Psoas muscle (tissue), 8 donors: ENCODE results near the gene KLHL2. TPM values are rescaled to one million over a fixed set of nuclear protein-coding genes. Genes with fewer than 3 reads are reported as not detected.
"Not testable (repeated sequence)": the region's sequence is repeated elsewhere in the genome, so short reads cannot be mapped to it uniquely, and the experiment has no call there.

Experiments used
- ATAC-seq, 4 donors: fragments of 200-7000 bp; cut with Tn5 transposase; one replicate each; pipeline ENCODE4 v1.9.1; 2020; ENCODE audit warnings: moderate library complexity in 3 of 4, mild to moderate bottlenecking in 2 of 4
- DNase-seq, 2 donors: peaks; one replicate each; pipeline ENCODE4 v3.0.0-alpha.2; 2020
- H3K27ac ChIP-seq: fragments of 200-600 bp; one replicate; pipeline ENCODE4 v1.8.0; 2022
- H3K27me3 ChIP-seq, 3 donors: fragments of 200-600 bp in 1 of 3; one replicate each; pipeline versions ENCODE4 v1.6.1 to v1.8.0; 2013 to 2022; ENCODE audit warnings: low read length in 2 of 3, mild to moderate bottlenecking in 2 of 3, moderate library complexity in 1 of 3; ENCODE audit not compliant: insufficient read depth in 3 of 3
- H3K36me3 ChIP-seq, 2 donors: fragments of 200-600 bp in 1 of 2; one replicate each; pipeline versions ENCODE4 v1.6.1 to v1.8.0; 2013 to 2022; ENCODE audit warnings: low read depth in 1 of 2, mild to moderate bottlenecking in 1 of 2, moderate library complexity in 1 of 2; ENCODE audit not compliant: insufficient read depth in 1 of 2
- H3K4me1 ChIP-seq: fragments of 200-600 bp; one replicate; pipeline ENCODE4 v1.8.0; 2022
- H3K4me3 ChIP-seq: fragments of 200-600 bp; one replicate; pipeline ENCODE4 v1.8.0; 2022; ENCODE audit warnings: mild to moderate bottlenecking
- H3K9me3 ChIP-seq: fragments of 200-600 bp; one replicate; pipeline ENCODE4 v1.8.0; 2022
- CTCF ChIP-seq: fragments of 200-600 bp; IDR thresholded peaks from one replicate; pipeline ENCODE4 v1.8.0; 2022; ENCODE audit warnings: antibody characterized with exemption
- WGBS, 3 donors: extraction: QIAGEN DNeasy Blood & Tissue Kit; methylation state at CpG; one replicate each; pipeline versions ENCODE4 v1.1.6 to v1.1.7; 2013; 5-methylcytosine and 5-hydroxymethylcytosine counted together
- intact Hi-C, 2 donors: fragments of 100-400 bp; cut with DNase I; formaldehyde crosslinking; loops; one replicate each; pipeline versions ENCODE4 v1.11.0 to v1.14.2; 2022
- polyA plus RNA-seq, 3 donors: library from polyadenylated mRNA; stranded (reverse); fragments of 200-250 nt; gene quantifications; one replicate each; pipeline ENCODE4 v1.2.3, GENCODE V29; 2013
- total RNA-seq, 4 donors: library from RNA; stranded (reverse); fragmentation: NEBNext Ultra II Directional in 2 of 4; extraction: Animal tissue kit (Norgen Biotek cat#: 25700) in 2 of 4; gene quantifications; one replicate each; pipeline versions ENCODE4 v1.2.1 to v1.2.4, GENCODE V29; 2021 to 2023
- donor health status: healthy with polysubstance abuse.
- donor health status: DM: no; HTN: no; CAD: no; lungs with moderate emphysema.
- donor health status: Bipolar disorder and iron deficiency.
- donor health status: healthy.
- donor health status: DM: yes; HTN: yes; CAD: no.
- donor health status: DM: no; HTN: no; CAD: no.
- donor health status: DM: no; HTN: no; CAD: no.
- donor health status: DM: yes; HTN: yes; CAD: no.

Gene KLHL2
- total and polyA plus RNA-seq, 7 donors, result 3.1 to 7.8 (median 4.5) TPM

GRCh38 chr4:165275357-165275756 is 68.0 kb downstream of the KLHL2 start:
- ATAC-seq, H3K4me1 ChIP-seq, H3K9me3 ChIP-seq, H3K27ac ChIP-seq, H3K4me3 ChIP-seq, DNase-seq, H3K36me3 ChIP-seq, intact Hi-C loops, H3K27me3 ChIP-seq: not testable (repeated sequence)
- WGBS, 3 donors, result 91 to 95% (median 95%) methylated on average over 2 to 3 of the region's 3 CpGs

DNA sequence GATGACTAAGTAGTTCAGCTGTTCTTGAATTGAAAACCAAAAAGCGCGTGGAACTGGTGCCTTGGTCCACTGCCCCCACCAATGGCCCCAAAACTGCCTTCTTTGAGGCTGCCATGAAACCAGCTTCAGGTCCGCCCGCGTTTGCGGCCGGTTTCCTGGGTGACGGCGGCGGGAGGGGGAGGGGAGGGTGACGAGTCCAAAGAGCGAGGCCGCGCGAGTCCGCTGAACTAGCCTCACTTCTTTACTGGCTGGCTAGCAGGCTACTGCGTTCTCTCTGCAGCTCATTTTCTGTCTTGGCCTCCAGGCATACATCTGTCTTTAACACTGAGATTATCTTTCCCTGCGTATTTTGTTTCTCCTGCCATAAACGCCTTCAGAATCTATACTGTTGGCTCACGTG is 72.2 kb downstream of the KLHL2 start:
- DNase-seq, intact Hi-C loops, H3K4me1 ChIP-seq, H3K27me3 ChIP-seq, H3K4me3 ChIP-seq, ATAC-seq, H3K36me3 ChIP-seq, H3K27ac ChIP-seq, H3K9me3 ChIP-seq: not testable (repeated sequence)
- 92 to 97% (median 94%) methylated on average over 20 of the region's 20 CpGs for WGBS, 3 donors

GRCh38 chr4:165284697-165285096 is 77.3 kb downstream of the KLHL2 start:
- H3K9me3 ChIP-seq, ATAC-seq, H3K4me3 ChIP-seq, H3K36me3 ChIP-seq, H3K27ac ChIP-seq, H3K4me1 ChIP-seq, intact Hi-C loops, DNase-seq, H3K27me3 ChIP-seq: not testable (repeated sequence)
- WGBS, 3 donors, result 96 to 99% (median 97%) methylated on average over 3 of the region's 3 CpGs

GRCh38 chr4:165286619-165287340 is 79.4 kb downstream of the KLHL2 start:
- ATAC-seq, H3K9me3 ChIP-seq, DNase-seq, H3K4me3 ChIP-seq, H3K36me3 ChIP-seq, intact Hi-C loops, H3K27ac ChIP-seq, H3K27me3 ChIP-seq, H3K4me1 ChIP-seq: not testable (repeated sequence)
- 76 to 86% (median 80%) methylated on average over 4 of the region's 4 CpGs for WGBS, 3 donors

GRCh38 chr4:165288226-165288625 is 80.9 kb downstream of the KLHL2 start:
- no peaks in the 10 kb centered on the region for H3K4me1 ChIP-seq
- DNase-seq (no peak), ATAC-seq (no peak)
- no peak overlapping the region for H3K4me3 ChIP-seq
- H3K9me3 ChIP-seq, result no peaks in the 10 kb centered on the region
- WGBS, 3 donors, result 41 to 58% (median 47%) methylated on average over 3 of the region's 3 CpGs
- no peaks in the 10 kb centered on the region for H3K27me3 ChIP-seq
- no peaks in the 10 kb centered on the region for H3K36me3 ChIP-seq
- H3K27ac ChIP-seq, result no peak overlapping the region
- intact Hi-C loops, result no loop called here
- no peak for TF ChIP-seq CTCF

DNA sequence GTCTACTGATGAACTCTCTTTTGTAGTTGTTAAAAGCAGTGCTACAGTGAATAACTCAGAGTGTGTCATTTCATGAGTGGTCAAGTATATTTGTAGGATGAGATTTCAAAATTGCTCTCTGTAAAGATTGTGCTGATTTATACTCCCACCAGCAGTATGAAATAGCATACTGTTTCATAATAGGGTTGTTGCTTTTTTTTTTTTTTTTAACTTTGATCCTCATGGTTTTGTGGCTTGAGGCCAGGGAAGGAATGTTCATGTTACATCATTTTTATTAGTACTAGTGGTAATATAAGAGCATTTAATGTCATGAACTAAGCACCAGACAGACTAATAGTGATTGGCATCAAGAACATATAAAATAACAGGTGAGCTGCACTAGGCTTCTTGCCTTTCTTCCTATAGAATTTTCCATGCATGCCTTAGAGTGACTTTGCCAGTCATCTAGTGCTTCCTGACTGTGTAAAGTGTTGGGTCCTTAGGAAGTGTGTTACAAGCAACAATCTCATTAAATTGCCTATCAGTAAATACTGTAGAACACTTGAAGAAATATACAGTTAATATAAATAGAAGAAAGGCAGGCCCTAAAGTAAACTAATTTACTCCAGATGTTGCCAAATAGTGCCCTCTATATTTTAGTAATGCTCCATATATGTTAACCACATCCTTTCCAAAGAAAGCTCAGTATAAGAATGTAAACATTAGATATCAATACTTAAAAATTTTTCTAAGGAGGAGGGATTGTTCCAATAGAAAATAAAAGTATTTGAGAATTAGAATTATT is 81.5 kb downstream of the KLHL2 start:
- Histone ChIP-seq H3K9me3 (no peaks in the 10 kb centered on the region), H3K27ac (no peak overlapping the region), H3K27me3 (no peaks in the 10 kb centered on the region), H3K4me3 (no peak overlapping the region), H3K36me3 (no peaks in the 10 kb centered on the region), H3K4me1 (no peaks in the 10 kb centered on the region)
- no peak for ATAC-seq
- DNase-seq, result no peak
- intact Hi-C loops, result no loop called here
- TF ChIP-seq CTCF, result no peak
